Mesenchymal stem cell (in vitro differentiated cells and primary cell): ENCODE results near the gene PDZD2.

ENCODE experiments used
- DNase-seq: peaks from one replicate; pipeline ENCODE4 v3.0.0-alpha.2; 2013
- H2AFZ ChIP-seq: one replicate; pipeline ENCODE4 v1.6.1; 2013; ENCODE audit warnings: low read depth, mild to moderate bottlenecking, control low read depth, inconsistent platforms, low read length, moderate library complexity
- H2AK5ac ChIP-seq: 2 replicates; pipeline ENCODE4 v1.6.1; 2013; ENCODE audit warnings: low read length, moderate library complexity, mild to moderate bottlenecking, inconsistent platforms; ENCODE audit not compliant: severe bottlenecking
- H2BK120ac ChIP-seq: one replicate; pipeline ENCODE4 v1.6.1; 2013; ENCODE audit warnings: low read depth, mild to moderate bottlenecking, inconsistent platforms, low read length, moderate library complexity
- H2BK12ac ChIP-seq, 2 experiments: one replicate each; pipeline ENCODE4 v1.6.1; 2013; ENCODE audit warnings: inconsistent platforms in 2 of 2, low read length in 2 of 2, mild to moderate bottlenecking in 2 of 2, moderate library complexity in 2 of 2, control low read depth in 1 of 2
- H2BK15ac ChIP-seq: one replicate; pipeline ENCODE4 v1.6.1; 2013; ENCODE audit warnings: mild to moderate bottlenecking, low read depth, inconsistent platforms; ENCODE audit not compliant: poor library complexity, severe bottlenecking
- H2BK5ac ChIP-seq: 2 replicates; pipeline ENCODE4 v1.6.1; 2013; ENCODE audit warnings: low read depth, mild to moderate bottlenecking, low read length, control low read depth, inconsistent platforms; ENCODE audit not compliant: poor library complexity, severe bottlenecking
- H3K14ac ChIP-seq, 2 experiments: one replicate each; pipeline ENCODE4 v1.6.1; 2013; ENCODE audit warnings: inconsistent platforms in 2 of 2, low read length in 2 of 2, control low read depth in 1 of 2, mild to moderate bottlenecking in 1 of 2, moderate library complexity in 1 of 2
- H3K18ac ChIP-seq, 2 experiments: one replicate each; pipeline ENCODE4 v1.6.1; 2013; ENCODE audit warnings: inconsistent platforms in 2 of 2, low read length in 2 of 2, control low read depth in 1 of 2, low read depth in 1 of 2, mild to moderate bottlenecking in 1 of 2
- H3K23ac ChIP-seq, 2 experiments: one replicate each; pipeline ENCODE4 v1.6.1; 2013; ENCODE audit warnings: inconsistent platforms in 2 of 2, low read length in 2 of 2, mild to moderate bottlenecking in 2 of 2, moderate library complexity in 2 of 2, control low read depth in 1 of 2
- H3K27ac ChIP-seq: 2 replicates; pipeline ENCODE4 v1.5.1; 2013; ENCODE audit warnings: mild to moderate bottlenecking, moderate library complexity, low read length, control low read depth, inconsistent platforms; ENCODE audit not compliant: poor library complexity, severe bottlenecking
- H3K27me3 ChIP-seq, 2 experiments: 2 replicates each; pipeline versions ENCODE4 v1.6.1 to v1.7.0; 2013; ENCODE audit warnings: low read length in 2 of 2, mild to moderate bottlenecking in 2 of 2, moderate library complexity in 2 of 2, control low read depth in 1 of 2, inconsistent platforms in 1 of 2; ENCODE audit not compliant: control insufficient read depth in 1 of 2, insufficient read depth in 1 of 2
- H3K36me3 ChIP-seq, 2 experiments: 2 replicates each; pipeline versions ENCODE4 v1.6.1 to v1.7.0; 2013; ENCODE audit warnings: low read length in 2 of 2, control low read depth in 1 of 2, inconsistent platforms in 1 of 2, low read depth in 1 of 2, mild to moderate bottlenecking in 1 of 2; ENCODE audit not compliant: insufficient read depth in 2 of 2, control insufficient read depth in 1 of 2
- H3K4ac ChIP-seq, 2 experiments: one replicate each; pipeline ENCODE4 v1.6.1; 2013; ENCODE audit warnings: inconsistent platforms in 2 of 2, low read length in 2 of 2, mild to moderate bottlenecking in 2 of 2, moderate library complexity in 2 of 2, control low read depth in 1 of 2, low read depth in 1 of 2
- H3K4me1 ChIP-seq: 2 replicates; pipeline ENCODE4 v1.6.1; 2013; ENCODE audit warnings: low read depth, low read length, control low read depth; ENCODE audit not compliant: control insufficient read depth, insufficient read depth
- H3K4me2 ChIP-seq: 2 replicates; pipeline ENCODE4 v1.6.1; 2013; ENCODE audit warnings: low read length, mild to moderate bottlenecking, inconsistent platforms; ENCODE audit not compliant: poor library complexity, severe bottlenecking
- H3K4me3 ChIP-seq, 2 experiments: 2 replicates each; pipeline versions ENCODE4 v1.5.1 to v1.7.0; 2013; ENCODE audit warnings: low read length in 2 of 2, mild to moderate bottlenecking in 2 of 2, control low read depth in 1 of 2, low read depth in 1 of 2; ENCODE audit not compliant: insufficient read depth in 1 of 2
- H3K79me1 ChIP-seq: replicated peaks from 2 replicates; pipeline ENCODE4 v1.6.1; 2013; ENCODE audit warnings: mild to moderate bottlenecking, control low read depth, low read length, inconsistent platforms; ENCODE audit not compliant: poor library complexity, severe bottlenecking
- H3K9ac ChIP-seq: 2 replicates; pipeline ENCODE4 v1.7.0; 2013; ENCODE audit warnings: mild to moderate bottlenecking, low read length, moderate library complexity
- H3K9me3 ChIP-seq: 2 replicates; pipeline ENCODE4 v1.7.0; 2013; ENCODE audit warnings: mild to moderate bottlenecking, low read length; ENCODE audit not compliant: control insufficient read depth
- H4K8ac ChIP-seq: one replicate; pipeline ENCODE4 v1.6.1; 2013; ENCODE audit warnings: inconsistent platforms, mild to moderate bottlenecking, low read length, moderate library complexity
- H4K91ac ChIP-seq: one replicate; pipeline ENCODE4 v1.6.1; 2013; ENCODE audit warnings: mild to moderate bottlenecking, low read length, inconsistent platforms
- WGBS: methylation state at CpG from one replicate; pipeline ENCODE4 v1.1.7; 2013; ENCODE audit warnings: mixed read lengths; 5-methylcytosine and 5-hydroxymethylcytosine counted together

Gene PDZD2

GRCh38 chr5:31993165-31993961, 354.4 kb downstream of the PDZD2 start:
- H3K36me3 ChIP-seq = no peaks in the 10 kb centered on the region
- no peak overlapping the region for H2AFZ ChIP-seq
- no peak overlapping the region for H3K4me2 ChIP-seq
- H4K8ac ChIP-seq = no peak overlapping the region
- H3K27me3 ChIP-seq = peaks cover 0 to 44% of the 10 kb centered on the region in 2 experiments
- H2AK5ac ChIP-seq = peak overlapping the region; percentile 98
- 100% methylated on average over 2 of the region's 6 CpGs for WGBS
- H3K4ac ChIP-seq = no peak overlapping the region
- peak overlapping the region; percentile 91 for H2BK5ac ChIP-seq
- no peaks in the 10 kb centered on the region for H3K79me1 ChIP-seq
- H4K91ac ChIP-seq = no peak overlapping the region
- H3K4me1 ChIP-seq = peaks cover 17% of the 10 kb centered on the region
- H2BK120ac ChIP-seq = no peak overlapping the region
- no peak overlapping the region for H2BK15ac ChIP-seq
- no peak overlapping the region for H2BK12ac ChIP-seq
- no peak overlapping the region for H3K4me3 ChIP-seq
- H3K23ac ChIP-seq = no peak overlapping the region
- peak; percentile 22 for DNase-seq
- no peak overlapping the region for H3K18ac ChIP-seq
- no peak overlapping the region for H3K14ac ChIP-seq
- H3K9me3 ChIP-seq = no peaks in the 10 kb centered on the region
- no peak overlapping the region for H3K9ac ChIP-seq
- H3K27ac ChIP-seq = peak overlapping the region; percentile 96

GRCh38 chr5:31995006-31995405, 356.1 kb downstream of the PDZD2 start:
- no peak overlapping the region for H3K4me2 ChIP-seq
- H2BK120ac ChIP-seq = no peak overlapping the region
- H4K8ac ChIP-seq = no peak overlapping the region
- H3K9me3 ChIP-seq = no peaks in the 10 kb centered on the region
- peak overlapping the region; percentile 27 for H2AK5ac ChIP-seq
- no peak overlapping the region for H3K14ac ChIP-seq
- H3K9ac ChIP-seq = no peak overlapping the region
- no peak overlapping the region for H2BK15ac ChIP-seq
- no peaks in the 10 kb centered on the region for H3K79me1 ChIP-seq
- WGBS = 94% methylated on average over 4 of the region's 4 CpGs
- H2AFZ ChIP-seq = no peak overlapping the region
- H3K4ac ChIP-seq = no peak overlapping the region
- no peaks in the 10 kb centered on the region for H3K36me3 ChIP-seq
- H2BK5ac ChIP-seq = no peak overlapping the region
- H3K27ac ChIP-seq = no peak overlapping the region
- no peak overlapping the region for H2BK12ac ChIP-seq
- no peak overlapping the region for H4K91ac ChIP-seq
- no peak for DNase-seq
- H3K27me3 ChIP-seq = peaks cover 0 to 55% of the 10 kb centered on the region in 2 experiments
- peaks cover 12% of the 10 kb centered on the region for H3K4me1 ChIP-seq
- H3K23ac ChIP-seq = no peak overlapping the region
- H3K4me3 ChIP-seq = no peak overlapping the region
- H3K18ac ChIP-seq = no peak overlapping the region

GRCh38 chr5:31995714-31996113, 356.8 kb downstream of the PDZD2 start:
- H3K36me3 ChIP-seq = no peaks in the 10 kb centered on the region
- H3K4me3 ChIP-seq = no peak overlapping the region

GRCh38 chr5:31996909-31997308, 358.0 kb downstream of the PDZD2 start:
- Histone ChIP-seq H4K91ac (no peak overlapping the region), H3K9me3 (no peaks in the 10 kb centered on the region), H2BK5ac (no peak overlapping the region), H3K14ac (no peak overlapping the region), H3K4me2 (no peak overlapping the region), H3K4me3 (no peak overlapping the region), H3K4me1 (peaks cover 8% of the 10 kb centered on the region), H3K18ac (no peak overlapping the region), H3K27me3 (peaks cover 0 to 64% of the 10 kb centered on the region in 2 experiments), H2AK5ac (no peak overlapping the region), H3K27ac (no peak overlapping the region), H2AFZ (no peak overlapping the region), H3K9ac (no peak overlapping the region), H3K4ac (no peak overlapping the region), H2BK12ac (no peak overlapping the region), H3K36me3 (no peaks in the 10 kb centered on the region), H3K23ac (no peak overlapping the region), H2BK15ac (no peak overlapping the region), H4K8ac (no peak overlapping the region), H3K79me1 (no peaks in the 10 kb centered on the region), H2BK120ac (no peak overlapping the region)
- WGBS = 96% methylated on average over 5 of the region's 5 CpGs
- DNase-seq = no peak

More at GRCh38 chr5:31995714-31996113, 356.8 kb downstream of the PDZD2 start:
- H3K14ac ChIP-seq = no peak overlapping the region
- H3K4ac ChIP-seq = no peak overlapping the region
- H3K27ac ChIP-seq = no peak overlapping the region
- WGBS = 90% methylated on average over 7 of the region's 7 CpGs
- DNase-seq = no peak
- no peak overlapping the region for H3K23ac ChIP-seq
- peaks cover 10% of the 10 kb centered on the region for H3K4me1 ChIP-seq
- no peak overlapping the region for H4K91ac ChIP-seq
- H2BK5ac ChIP-seq = no peak overlapping the region
- H3K18ac ChIP-seq = no peak overlapping the region
- no peak overlapping the region for H2BK15ac ChIP-seq
- no peak overlapping the region for H3K9ac ChIP-seq
- H2AFZ ChIP-seq = no peak overlapping the region
- no peaks in the 10 kb centered on the region for H3K79me1 ChIP-seq
- H2BK120ac ChIP-seq = no peak overlapping the region
- H3K9me3 ChIP-seq = no peaks in the 10 kb centered on the region
- peaks cover 0 to 57% of the 10 kb centered on the region in 2 experiments for H3K27me3 ChIP-seq
- no peak overlapping the region for H2BK12ac ChIP-seq
- no peak overlapping the region for H4K8ac ChIP-seq
- H3K4me2 ChIP-seq = no peak overlapping the region
- peak overlapping the region; percentile 47 for H2AK5ac ChIP-seq
